Measurements from ENCODE around the gene RNF212. TPM values are rescaled to one million over a fixed set of nuclear protein-coding genes. Genes with fewer than 3 reads are reported as not detected.

Gene RNF212
- total RNA-seq, 1 donor from 2014 or later: not detected

DNA sequence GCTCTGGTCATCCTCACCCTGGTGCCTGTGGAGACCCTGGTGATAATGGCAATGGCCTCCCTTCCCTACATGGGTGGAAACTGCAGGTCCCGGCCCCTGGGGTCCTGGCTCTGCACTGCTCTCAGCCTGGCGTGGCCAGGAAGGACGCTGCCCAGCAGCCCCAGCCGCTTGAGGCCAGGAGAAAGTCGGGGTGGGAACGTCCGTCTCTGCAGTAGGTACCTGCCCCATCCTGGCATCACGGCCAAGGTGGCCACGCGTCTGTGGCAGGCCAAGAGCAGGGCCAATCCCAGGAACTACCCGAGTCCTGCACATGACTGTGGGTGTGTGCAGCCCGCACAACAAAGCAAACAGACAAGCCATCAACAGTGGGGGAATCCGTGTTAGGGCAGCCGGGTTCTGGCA is 68.2 kb downstream of the RNF212 start:
- intact Hi-C loops (cut with DNase I): loop anchor here (2.0 to 10.0 kb wide), 2 partner anchors 262 to 300 kb away; partner anchors contain the start of gene UVSSA

DNA sequence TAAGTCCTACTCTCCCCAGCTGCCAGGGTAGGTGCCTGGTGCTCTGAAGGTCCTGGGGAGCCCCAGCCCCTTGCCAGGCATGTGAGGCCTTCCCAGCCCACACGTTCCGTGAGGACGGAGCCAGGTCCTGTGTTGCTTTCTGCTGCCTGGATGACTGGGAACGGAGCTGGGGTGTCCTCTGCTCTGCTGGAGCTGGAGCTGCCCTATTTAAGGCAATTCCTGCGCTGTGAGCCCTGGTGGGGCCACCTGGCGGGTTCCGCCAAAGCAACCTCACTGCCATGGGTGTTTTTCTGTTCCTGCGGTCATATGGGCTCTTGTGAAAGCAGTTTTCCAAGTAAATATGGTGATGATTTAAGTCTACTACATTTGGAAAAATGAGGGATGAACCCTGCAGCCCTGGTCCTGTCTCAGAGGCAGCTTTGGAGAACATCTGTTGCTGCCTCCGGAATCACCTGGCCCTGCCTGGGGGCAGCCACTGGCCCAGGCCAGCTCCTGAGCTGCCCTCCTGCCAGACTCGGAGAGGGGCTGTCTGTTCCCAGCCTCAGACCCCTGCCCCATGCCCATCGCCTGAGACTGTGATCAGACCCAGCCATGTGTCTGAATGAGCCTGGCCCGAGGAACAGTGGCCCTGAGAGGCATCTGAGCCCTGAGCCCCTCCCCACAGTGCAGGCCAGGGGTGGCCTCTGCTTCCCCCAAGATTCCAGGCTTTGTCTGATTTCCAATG is 68.7 kb downstream of the RNF212 start:
- no peaks in the 10 kb centered on the region for H3K9me3 ChIP-seq
- intact Hi-C loops (cut with DNase I): loop anchor here (2.0 to 10.0 kb wide), 2 partner anchors 262 to 300 kb away; partner anchors contain the start of gene UVSSA
- peak overlapping the region; percentile 80 to 95 for H3K27ac ChIP-seq
- H3K27me3 ChIP-seq: no peaks in the 10 kb centered on the region
- H3K36me3 ChIP-seq: no peaks in the 10 kb centered on the region
- DNase-seq (ENCODE audit: low spot score in 2 of 2): peak in 1 of 2 donors; percentile 66
- peak overlapping the region in 1 of 2 donors; percentile 56 for H3K4me3 ChIP-seq
- peaks cover 34 to 67% of the 10 kb centered on the region in 2 donors for H3K4me1 ChIP-seq
- TF ChIP-seq, protein P1, sequence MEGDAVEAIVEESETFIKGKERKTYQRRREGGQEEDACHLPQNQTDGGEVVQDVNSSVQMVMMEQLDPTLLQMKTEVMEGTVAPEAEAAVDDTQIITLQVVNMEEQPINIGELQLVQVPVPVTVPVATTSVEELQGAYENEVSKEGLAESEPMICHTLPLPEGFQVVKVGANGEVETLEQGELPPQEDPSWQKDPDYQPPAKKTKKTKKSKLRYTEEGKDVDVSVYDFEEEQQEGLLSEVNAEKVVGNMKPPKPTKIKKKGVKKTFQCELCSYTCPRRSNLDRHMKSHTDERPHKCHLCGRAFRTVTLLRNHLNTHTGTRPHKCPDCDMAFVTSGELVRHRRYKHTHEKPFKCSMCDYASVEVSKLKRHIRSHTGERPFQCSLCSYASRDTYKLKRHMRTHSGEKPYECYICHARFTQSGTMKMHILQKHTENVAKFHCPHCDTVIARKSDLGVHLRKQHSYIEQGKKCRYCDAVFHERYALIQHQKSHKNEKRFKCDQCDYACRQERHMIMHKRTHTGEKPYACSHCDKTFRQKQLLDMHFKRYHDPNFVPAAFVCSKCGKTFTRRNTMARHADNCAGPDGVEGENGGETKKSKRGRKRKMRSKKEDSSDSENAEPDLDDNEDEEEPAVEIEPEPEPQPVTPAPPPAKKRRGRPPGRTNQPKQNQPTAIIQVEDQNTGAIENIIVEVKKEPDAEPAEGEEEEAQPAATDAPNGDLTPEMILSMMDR (IDR thresholded peaks at IDR 0.05): no peak

More for the DNA sequence above, 68.2 kb downstream of the RNF212 start:
- DNase-seq (ENCODE audit: low spot score in 2 of 2): no peak
- H3K9me3 ChIP-seq: no peaks in the 10 kb centered on the region
- no peak overlapping the region for H3K4me3 ChIP-seq
- TF ChIP-seq, protein P1 (IDR thresholded peaks at IDR 0.05): no peak
- H3K27ac ChIP-seq: peak overlapping the region; percentile 80 to 95
- peaks cover 31 to 62% of the 10 kb centered on the region in 2 donors for H3K4me1 ChIP-seq
- H3K36me3 ChIP-seq: no peaks in the 10 kb centered on the region
- no peaks in the 10 kb centered on the region for H3K27me3 ChIP-seq

DNA sequence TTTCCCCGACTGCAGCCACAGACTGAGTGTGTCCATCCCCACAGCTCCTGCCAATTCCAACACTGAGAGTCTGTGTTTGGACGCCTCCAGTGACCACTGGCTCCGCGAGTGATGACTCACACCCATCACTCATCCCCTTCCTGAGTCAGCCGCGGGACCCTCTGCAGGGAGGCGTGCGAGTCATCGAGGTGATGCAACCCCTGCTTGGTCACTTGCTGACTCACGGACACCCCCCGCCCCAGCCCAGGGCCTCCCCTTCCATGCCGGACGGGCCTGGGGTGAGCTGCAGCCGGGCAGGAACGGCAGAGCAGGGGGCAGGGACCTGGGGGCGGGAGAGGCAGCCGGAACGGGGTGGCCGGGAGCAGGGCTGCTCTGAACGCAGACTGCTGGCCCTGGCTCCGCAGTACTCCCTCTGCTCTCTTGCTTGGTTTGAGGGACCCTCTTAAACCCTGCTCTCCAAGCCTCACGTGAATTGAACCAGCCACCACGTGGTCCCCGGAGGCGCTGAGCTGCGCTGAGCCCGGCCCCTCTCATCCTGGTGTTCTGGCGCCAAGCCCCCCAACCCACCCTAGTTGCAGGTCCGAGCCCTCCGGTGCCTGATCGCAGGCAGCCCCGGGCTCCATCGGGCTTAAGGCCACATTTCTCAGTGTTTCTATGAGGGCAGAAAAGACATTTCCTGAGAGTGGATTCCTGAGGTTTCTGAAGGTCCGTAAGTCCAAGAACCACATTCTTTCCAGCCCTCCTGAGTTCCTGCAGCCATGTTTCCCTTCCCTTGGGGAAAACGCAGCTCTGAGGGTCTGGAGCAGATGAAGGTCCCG is 69.5 kb downstream of the RNF212 start:
- TF ChIP-seq, protein P1 (IDR thresholded peaks at IDR 0.05): no peak
- Histone ChIP-seq H3K27ac (peak overlapping the region; percentile 80 to 95), H3K9me3 (no peaks in the 10 kb centered on the region), H3K27me3 (no peaks in the 10 kb centered on the region), H3K4me3 (peak overlapping the region; percentile 35 to 56), H3K36me3 (no peaks in the 10 kb centered on the region), H3K4me1 (peaks cover 38 to 73% of the 10 kb centered on the region in 2 donors)
- intact Hi-C loops (cut with DNase I): loop anchor here (1.0 to 10.0 kb wide), 4 partner anchors 10 to 301 kb away; partner anchors contain the start of gene UVSSA
- DNase-seq (ENCODE audit: low spot score in 2 of 2): peak; percentile 94 to 99

- no peaks in the 10 kb centered on the region for H3K9me3 ChIP-seq
- H3K27me3 ChIP-seq: no peaks in the 10 kb centered on the region
- TF ChIP-seq, protein P1 (IDR thresholded peaks at IDR 0.05): no peak
- no peak for DNase-seq (ENCODE audit: low spot score in 2 of 2)
- H3K4me3 ChIP-seq: no peak overlapping the region
- peak overlapping the region; percentile 5 to 95 for H3K27ac ChIP-seq
- intact Hi-C loops (cut with DNase I): loop anchor here (1.0 to 10.0 kb wide), 3 partner anchors 9 to 302 kb away; partner anchors contain the start of gene UVSSA
- no peaks in the 10 kb centered on the region for H3K36me3 ChIP-seq
- H3K4me1 ChIP-seq: peaks cover 38 to 73% of the 10 kb centered on the region in 2 donors
Measured at GRCh38 chr4:1043162-1043561, 70.2 kb downstream of the RNF212 start.

DNA sequence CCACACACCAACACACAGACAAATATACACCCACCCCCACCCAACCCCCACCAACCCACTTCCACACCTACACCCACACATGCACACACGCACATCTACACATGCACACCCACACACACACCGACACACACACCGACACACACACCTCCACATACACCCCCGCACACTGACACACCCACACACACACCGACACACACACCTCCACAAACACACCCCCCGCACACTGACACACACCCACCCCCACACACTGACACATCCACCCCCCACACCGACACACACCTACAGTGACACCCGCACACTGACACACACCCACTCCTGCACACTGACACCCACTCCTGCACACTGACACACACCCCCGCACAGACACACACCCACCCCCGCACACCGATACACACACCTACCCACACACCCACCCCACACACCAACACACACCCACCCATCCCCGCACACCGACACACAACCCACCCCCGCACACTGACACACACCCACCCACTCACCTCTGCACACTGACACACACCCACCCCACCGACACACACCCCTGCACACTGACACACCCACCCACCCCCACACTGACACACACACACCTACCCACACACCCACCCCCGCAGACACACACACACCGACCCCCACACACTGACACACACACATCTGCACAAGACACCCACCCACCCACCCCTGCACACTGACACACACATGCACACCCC is 70.9 kb downstream of the RNF212 start:
- no peak for DNase-seq (ENCODE audit: low spot score in 2 of 2)
- TF ChIP-seq, protein P1 (IDR thresholded peaks at IDR 0.05): no peak
- Histone ChIP-seq H3K36me3 (no peaks in the 10 kb centered on the region), H3K4me3 (no peak overlapping the region), H3K9me3 (no peaks in the 10 kb centered on the region), H3K4me1 (peaks cover 38 to 68% of the 10 kb centered on the region in 2 donors), H3K27ac (peak overlapping the region in 1 of 2 donors; percentile 81), H3K27me3 (no peaks in the 10 kb centered on the region)
- intact Hi-C loops (cut with DNase I): loop anchor here (1.0 to 10.0 kb wide), 3 partner anchors 8 to 302 kb away; partner anchors contain the start of gene UVSSA
